HepG2 (cell line): Measurements from ENCODE around the gene NCBP2. TPM values are rescaled to one million over a fixed set of nuclear protein-coding genes. Genes with fewer than 3 reads are reported as not detected.

Source experiments
- DRAP1 ChIP-seq: IDR thresholded peaks from 2 replicates; pipeline ENCODE4 v1.6.1; 2016; ENCODE audit warnings: missing genetic modification reagents, missing compliant biosample characterization
- HNF4A ChIP-seq: sonication (generic); formaldehyde crosslinking; IDR thresholded peaks from 2 replicates; pipeline ENCODE4 v1.4.0; 2020; ENCODE audit warnings: missing genetic modification reagents
- KLF15 ChIP-seq: sonication (generic); formaldehyde crosslinking; IDR thresholded peaks from 2 replicates; pipeline ENCODE4 v1.8.1; 2023; ENCODE audit warnings: borderline replicate concordance, mild to moderate bottlenecking, inconsistent platforms, missing genetic modification reagents, mixed read lengths
- SNAPC2 ChIP-seq: sonication (generic); formaldehyde crosslinking; IDR thresholded peaks from 2 replicates; pipeline ENCODE4 v1.8.1; 2022; ENCODE audit warnings: mild to moderate bottlenecking, missing genetic modification reagents
- XBP1 ChIP-seq: sonication (generic); formaldehyde crosslinking; IDR thresholded peaks from 2 replicates; pipeline ENCODE4 v1.5.0; 2020; ENCODE audit warnings: missing genetic modification reagents
- ZNF276 ChIP-seq: sonication (generic); formaldehyde crosslinking; IDR thresholded peaks from 2 replicates; pipeline ENCODE4 v1.4.0; 2020; ENCODE audit warnings: mild to moderate bottlenecking, low read depth, missing genetic modification reagents
- ZNF318 ChIP-seq: sonication (generic); formaldehyde crosslinking; IDR thresholded peaks from 2 replicates; pipeline ENCODE4 v1.4.0; 2020; ENCODE audit warnings: mild to moderate bottlenecking, missing genetic modification reagents
- ZNF354B ChIP-seq: sonication (generic); formaldehyde crosslinking; IDR thresholded peaks from 2 replicates; pipeline ENCODE4 v1.8.0; 2022; ENCODE audit warnings: mild to moderate bottlenecking, missing genetic modification reagents
- polyA plus RNA-seq, 8 experiments: library from polyadenylated mRNA; depleted of rRNA in 3 of 8; stranded (reverse) in 7 of 8; unstranded in 1 of 8; fragments of >200 nt; fragmentation: Illumina TruSeq in 4 of 8; extraction: Trizol in 4 of 8; gene quantifications; 2 replicates each; pipeline versions ENCODE4 v1.2.1 to v1.2.3, GENCODE V29; 2011 to 2016; ENCODE audit warnings: low read depth in 4 of 8, missing spikeins in 1 of 8, mixed read lengths in 1 of 8; ENCODE audit not compliant: insufficient read depth in 1 of 8
- total RNA-seq, 5 experiments: library from RNA; depleted of rRNA; stranded (reverse); fragments of >200 nt; fragmentation: Illumina TruSeq; extraction: Trizol; gene quantifications; 2 replicates each; pipeline ENCODE4 v1.2.3, GENCODE V29; 2016; ENCODE audit warnings: low read depth in 1 of 5
- TF ChIP-seq, protein P1 (sequence below): sonication (generic); formaldehyde crosslinking; IDR thresholded peaks from 2 replicates; pipeline ENCODE4 v1.4.0; 2020; ENCODE audit warnings: missing genetic modification reagents
- TF ChIP-seq, protein P2 (sequence below): sonication (generic); formaldehyde crosslinking; IDR thresholded peaks from 2 replicates; pipeline ENCODE4 v1.5.1; 2020; ENCODE audit warnings: mild to moderate bottlenecking, moderate library complexity, missing genetic modification reagents

NCBP2 gene
- total and polyA plus RNA-seq, 2 of the 13 experiments (the other 11 are each of a cell fraction or from before 2014, with no cell fraction given), result 58.7 to 95.5 TPM

GRCh38 chr3:196962108-196962929 lies 20.0 kb upstream of the NCBP2 start (continued):
- TF ChIP-seq KLF15 (CRISPR knock-in tag) (no peak), ZNF354B (CRISPR knock-in tag) (no peak), DRAP1 (CRISPR knock-in tag) (peak; percentile 91), ZNF276 (CRISPR knock-in tag) (no peak), SNAPC2 (CRISPR knock-in tag) (no peak; the same call in 1 of the 2 replicates), HNF4A (peak; percentile 39; the same call in 1 of the 2 replicates), ZNF318 (no peak), XBP1 (CRISPR knock-in tag) (no peak)
- TF ChIP-seq, protein P1, sequence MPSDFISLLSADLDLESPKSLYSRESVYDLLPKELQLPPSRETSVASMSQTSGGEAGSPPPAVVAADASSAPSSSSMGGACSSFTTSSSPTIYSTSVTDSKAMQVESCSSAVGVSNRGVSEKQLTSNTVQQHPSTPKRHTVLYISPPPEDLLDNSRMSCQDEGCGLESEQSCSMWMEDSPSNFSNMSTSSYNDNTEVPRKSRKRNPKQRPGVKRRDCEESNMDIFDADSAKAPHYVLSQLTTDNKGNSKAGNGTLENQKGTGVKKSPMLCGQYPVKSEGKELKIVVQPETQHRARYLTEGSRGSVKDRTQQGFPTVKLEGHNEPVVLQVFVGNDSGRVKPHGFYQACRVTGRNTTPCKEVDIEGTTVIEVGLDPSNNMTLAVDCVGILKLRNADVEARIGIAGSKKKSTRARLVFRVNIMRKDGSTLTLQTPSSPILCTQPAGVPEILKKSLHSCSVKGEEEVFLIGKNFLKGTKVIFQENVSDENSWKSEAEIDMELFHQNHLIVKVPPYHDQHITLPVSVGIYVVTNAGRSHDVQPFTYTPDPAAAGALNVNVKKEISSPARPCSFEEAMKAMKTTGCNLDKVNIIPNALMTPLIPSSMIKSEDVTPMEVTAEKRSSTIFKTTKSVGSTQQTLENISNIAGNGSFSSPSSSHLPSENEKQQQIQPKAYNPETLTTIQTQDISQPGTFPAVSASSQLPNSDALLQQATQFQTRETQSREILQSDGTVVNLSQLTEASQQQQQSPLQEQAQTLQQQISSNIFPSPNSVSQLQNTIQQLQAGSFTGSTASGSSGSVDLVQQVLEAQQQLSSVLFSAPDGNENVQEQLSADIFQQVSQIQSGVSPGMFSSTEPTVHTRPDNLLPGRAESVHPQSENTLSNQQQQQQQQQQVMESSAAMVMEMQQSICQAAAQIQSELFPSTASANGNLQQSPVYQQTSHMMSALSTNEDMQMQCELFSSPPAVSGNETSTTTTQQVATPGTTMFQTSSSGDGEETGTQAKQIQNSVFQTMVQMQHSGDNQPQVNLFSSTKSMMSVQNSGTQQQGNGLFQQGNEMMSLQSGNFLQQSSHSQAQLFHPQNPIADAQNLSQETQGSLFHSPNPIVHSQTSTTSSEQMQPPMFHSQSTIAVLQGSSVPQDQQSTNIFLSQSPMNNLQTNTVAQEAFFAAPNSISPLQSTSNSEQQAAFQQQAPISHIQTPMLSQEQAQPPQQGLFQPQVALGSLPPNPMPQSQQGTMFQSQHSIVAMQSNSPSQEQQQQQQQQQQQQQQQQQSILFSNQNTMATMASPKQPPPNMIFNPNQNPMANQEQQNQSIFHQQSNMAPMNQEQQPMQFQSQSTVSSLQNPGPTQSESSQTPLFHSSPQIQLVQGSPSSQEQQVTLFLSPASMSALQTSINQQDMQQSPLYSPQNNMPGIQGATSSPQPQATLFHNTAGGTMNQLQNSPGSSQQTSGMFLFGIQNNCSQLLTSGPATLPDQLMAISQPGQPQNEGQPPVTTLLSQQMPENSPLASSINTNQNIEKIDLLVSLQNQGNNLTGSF (CRISPR knock-in tag), result no peak
- TF ChIP-seq, protein P2, sequence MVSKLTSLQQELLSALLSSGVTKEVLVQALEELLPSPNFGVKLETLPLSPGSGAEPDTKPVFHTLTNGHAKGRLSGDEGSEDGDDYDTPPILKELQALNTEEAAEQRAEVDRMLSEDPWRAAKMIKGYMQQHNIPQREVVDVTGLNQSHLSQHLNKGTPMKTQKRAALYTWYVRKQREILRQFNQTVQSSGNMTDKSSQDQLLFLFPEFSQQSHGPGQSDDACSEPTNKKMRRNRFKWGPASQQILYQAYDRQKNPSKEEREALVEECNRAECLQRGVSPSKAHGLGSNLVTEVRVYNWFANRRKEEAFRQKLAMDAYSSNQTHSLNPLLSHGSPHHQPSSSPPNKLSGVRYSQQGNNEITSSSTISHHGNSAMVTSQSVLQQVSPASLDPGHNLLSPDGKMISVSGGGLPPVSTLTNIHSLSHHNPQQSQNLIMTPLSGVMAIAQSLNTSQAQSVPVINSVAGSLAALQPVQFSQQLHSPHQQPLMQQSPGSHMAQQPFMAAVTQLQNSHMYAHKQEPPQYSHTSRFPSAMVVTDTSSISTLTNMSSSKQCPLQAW (CRISPR knock-in tag), result peak; percentile 79
